COLO668 (cell line): Measurements from ENCODE around the gene SMIM14.
"Not testable (repeated sequence)": the region's sequence is repeated elsewhere in the genome, so short reads cannot be mapped to it uniquely, and the experiment has no call there.

Experiments
- DNase-seq: peaks from one replicate; lab custom pipeline; 2025; ENCODE audit not compliant: unreplicated experiment; lab: John Stamatoyannopoulos, UW

Gene SMIM14

DNA sequence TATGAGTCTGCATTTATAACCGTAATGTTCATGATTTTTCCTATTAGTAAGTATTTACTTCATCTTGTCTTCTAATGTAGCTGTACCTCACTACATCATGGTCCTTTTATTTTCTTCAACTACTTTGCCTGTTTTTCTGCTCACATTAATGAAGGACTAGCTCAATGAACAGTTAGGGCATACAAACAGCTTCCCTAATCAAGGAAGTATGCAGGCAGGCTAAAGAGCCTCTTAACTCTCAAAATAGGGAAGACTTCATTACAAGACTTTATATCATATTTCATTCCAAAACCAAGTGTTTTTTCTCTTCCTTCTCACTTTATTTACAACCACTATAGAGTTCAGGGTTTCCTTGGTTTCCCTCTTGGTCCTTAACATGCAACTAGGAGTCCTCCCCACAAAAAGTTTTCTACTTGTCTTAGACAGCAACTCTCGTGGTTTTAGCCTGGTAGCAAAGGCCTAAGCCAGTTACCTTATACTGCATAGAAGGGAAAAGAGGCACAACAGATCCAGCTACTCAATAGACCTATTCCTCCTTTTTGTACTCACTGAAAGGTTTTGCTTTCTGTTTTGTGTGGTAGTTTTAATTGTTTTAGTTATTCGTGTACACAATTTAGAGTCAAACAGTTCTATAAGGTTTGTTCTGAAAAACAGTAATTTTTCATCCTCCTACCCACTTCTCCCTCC is 40.8 kb downstream of the SMIM14 start:
- DNase-seq: no peak

GRCh38 chr4:39596971-39597370 is 41.7 kb downstream of the SMIM14 start:
- no peak for DNase-seq

DNA sequence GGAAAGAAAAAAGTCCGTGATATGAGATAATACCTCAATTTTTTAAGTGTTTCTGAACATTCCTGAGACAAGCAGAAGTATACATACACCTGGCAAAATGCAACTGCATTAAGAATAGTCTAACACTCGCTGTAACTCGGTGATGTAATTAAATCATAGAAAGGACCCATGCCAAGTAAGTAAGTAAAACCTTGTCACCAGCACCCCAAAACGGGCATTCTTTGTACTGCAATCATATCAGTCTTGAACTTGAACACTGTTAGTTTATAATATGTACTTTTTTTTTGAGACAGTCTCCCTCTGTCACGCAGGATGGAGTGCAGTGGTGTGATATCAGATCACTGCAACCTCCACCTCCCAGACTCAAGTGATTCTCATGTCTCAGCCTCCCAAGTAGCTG is 47.4 kb downstream of the SMIM14 start:
- DNase-seq: no peak

DNA sequence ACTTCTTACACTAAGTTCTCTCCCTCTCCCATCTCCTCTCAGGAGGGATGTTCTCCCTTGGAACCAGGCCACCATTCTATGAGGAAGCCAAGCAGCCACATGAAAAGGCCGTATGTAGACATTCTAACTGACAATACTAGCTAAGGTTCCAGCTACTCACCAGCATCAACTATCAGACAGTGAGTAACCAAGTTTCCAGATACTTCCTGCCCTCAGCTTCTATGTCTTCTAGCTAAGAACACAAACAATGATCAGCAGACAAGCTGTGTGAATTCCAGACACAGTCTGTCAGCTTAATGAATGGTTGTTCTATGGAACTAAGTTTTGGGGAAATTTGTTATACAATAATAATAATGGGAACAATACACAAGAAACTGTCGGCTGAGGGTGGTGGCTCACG is 50.8 kb downstream of the SMIM14 start:
- no peak for DNase-seq

- no peak for DNase-seq
Measured at GRCh38 chr4:39574946-39575345, 63.7 kb downstream of the SMIM14 start.

- no peak for DNase-seq
Measured at GRCh38 chr4:39571504-39571903, 67.2 kb downstream of the SMIM14 start.

DNA sequence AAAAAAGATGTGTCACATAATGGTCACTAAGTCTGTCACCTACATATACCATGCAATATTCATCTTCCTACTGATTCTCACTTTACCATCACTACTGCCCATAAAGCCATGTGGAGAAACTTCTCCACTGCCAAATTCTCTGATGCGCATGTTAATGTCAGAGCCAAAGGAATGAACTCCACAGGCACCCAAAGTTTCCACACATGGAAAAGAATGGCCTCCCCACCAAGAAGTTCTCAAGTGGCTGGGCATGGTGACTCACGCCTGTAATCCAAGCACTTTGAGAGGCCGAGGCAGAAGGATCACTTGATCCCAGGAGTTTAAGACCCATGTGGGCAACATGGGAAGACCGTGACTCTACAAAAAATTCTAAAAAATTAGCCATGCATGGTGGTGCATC is 67.6 kb downstream of the SMIM14 start:
- no peak for DNase-seq

- DNase-seq: no peak
Measured at GRCh38 chr4:39569209-39569608, 69.5 kb downstream of the SMIM14 start.

GRCh38 chr4:39568805-39569204 is 69.9 kb downstream of the SMIM14 start:
- no peak for DNase-seq

GRCh38 chr4:39565878-39566600 is 72.6 kb downstream of the SMIM14 start:
- no peak for DNase-seq

DNA sequence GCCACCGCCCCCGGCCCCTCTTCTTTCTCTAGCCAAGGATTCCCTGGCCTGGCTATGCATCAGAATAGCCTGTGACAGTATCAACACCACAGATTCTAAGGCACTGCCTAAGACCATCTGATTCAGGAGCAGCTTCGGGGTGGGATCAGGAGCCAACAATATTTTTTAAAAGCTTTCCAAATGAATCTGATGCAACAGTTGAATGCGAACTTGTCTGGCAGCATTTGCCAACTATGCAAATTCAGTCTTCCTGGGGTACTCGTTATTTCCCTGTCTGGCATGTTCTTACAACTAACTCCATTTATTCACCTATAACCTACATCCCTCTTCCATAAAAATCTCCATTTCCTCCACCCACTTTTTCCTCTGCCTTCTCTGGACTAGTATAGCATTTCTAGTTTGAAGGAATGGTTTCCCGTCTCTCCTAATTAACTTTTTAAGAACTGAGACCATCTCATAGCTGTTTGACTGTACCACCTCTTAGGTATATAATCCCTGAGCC is 75.3 kb downstream of the SMIM14 start:
- DNase-seq: no peak

DNA sequence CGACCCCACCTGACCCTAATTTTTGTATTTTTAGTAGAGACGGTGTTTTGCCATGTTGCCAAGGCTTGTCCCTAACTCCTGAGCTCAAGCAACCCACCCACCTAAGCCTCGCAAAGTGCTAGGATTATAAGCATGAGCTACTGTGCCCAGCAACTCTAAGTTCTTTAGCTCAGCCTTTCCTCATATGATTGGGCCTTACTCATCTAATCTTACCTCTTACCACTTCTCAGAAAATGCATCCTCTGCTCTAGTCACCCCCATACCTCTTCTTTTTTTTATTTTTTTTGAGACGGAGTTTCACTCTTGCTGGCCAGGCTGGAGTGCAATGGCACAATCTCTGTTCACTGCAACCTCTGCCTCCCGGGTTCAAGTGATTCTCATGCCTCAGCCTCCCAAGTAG is 75.9 kb downstream of the SMIM14 start:
- DNase-seq: no peak

GRCh38 chr4:39559626-39560025 is 79.0 kb downstream of the SMIM14 start:
- no peak for DNase-seq

DNA sequence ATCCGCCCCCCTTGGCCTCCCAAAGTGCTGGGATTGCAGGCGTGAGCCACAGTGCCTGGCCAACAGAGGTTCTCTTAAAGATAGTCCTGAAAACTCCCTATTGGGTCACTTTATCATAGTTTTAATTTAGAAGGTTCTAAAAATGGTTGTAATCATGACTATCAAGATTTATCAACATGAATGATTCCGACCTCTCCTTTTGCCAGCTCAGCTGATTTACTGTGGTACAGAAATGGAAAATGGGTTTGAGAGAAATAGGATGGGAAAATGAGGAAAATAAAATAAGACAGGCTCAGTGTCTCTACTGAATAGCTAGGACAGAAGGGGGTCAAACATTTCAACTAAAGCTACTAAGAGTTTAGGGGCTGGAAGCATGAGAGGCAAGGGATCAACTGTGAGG is 83.2 kb downstream of the SMIM14 start:
- no peak for DNase-seq

- DNase-seq: no peak
Measured at GRCh38 chr4:39548425-39549067, 90.1 kb downstream of the SMIM14 start.

GRCh38 chr4:39544580-39545315 is 93.9 kb downstream of the SMIM14 start:
- no peak for DNase-seq

DNA sequence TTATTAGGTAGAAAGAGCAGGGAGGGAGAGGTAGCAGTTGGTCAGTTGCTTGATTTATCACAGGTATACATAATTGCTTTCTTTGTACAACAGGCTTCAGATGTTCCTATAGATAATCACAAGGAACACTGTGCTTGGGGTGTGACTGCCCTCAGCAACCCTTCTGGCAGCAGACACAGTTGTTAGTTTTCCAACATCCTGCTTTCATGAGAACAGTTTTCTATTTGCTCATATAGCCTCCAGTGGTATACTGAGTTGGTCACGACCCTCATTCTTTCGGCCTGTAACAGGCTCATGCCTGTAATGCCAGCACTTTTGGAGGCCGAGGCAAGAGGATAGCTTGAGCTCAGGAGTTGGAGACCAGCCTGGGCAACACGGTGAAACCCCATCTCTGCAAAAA is 94.6 kb downstream of the SMIM14 start:
- not testable (repeated sequence) for DNase-seq

DNA sequence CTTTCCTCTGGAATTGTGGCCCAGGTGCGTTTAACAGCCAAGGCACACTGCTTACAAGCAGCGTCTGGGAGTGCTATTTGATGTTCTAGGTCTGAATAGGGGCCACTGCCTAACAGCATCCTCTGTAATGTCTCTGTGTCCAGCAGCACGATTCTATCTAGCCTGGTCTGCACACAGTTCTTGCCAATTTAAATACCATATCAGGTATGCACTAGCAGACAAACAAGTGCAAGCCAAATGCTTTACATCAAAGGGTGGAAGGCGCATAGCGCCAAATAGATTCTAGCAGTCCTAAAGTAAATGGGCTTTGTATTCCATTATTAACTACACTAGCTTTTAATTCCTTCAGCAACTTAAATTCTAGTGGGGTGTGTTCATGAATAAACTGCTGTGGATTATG is 95.6 kb downstream of the SMIM14 start:
- DNase-seq: no peak

DNA sequence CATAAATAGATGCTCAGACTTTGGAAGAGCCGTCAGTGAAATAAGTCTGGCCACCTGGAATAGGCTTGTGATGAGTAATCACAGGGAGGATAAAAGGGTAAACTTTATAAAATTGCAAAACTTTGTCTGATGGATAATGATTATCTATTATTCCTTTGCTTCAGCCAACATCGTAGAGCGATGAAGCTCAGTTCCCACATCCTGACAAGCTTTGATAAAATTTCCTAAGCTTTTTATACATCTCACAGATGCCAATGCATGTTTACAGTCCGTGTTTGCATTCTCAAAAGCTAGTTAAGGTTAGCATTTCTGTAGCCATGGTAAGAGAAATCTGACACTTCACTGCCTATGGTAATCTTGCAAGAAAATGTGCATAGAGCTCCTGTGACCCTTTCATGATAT is 96.1 kb downstream of the SMIM14 start:
- DNase-seq: no peak

- DNase-seq: no peak
Measured at GRCh38 chr4:39541987-39542610, 96.6 kb downstream of the SMIM14 start.

DNA sequence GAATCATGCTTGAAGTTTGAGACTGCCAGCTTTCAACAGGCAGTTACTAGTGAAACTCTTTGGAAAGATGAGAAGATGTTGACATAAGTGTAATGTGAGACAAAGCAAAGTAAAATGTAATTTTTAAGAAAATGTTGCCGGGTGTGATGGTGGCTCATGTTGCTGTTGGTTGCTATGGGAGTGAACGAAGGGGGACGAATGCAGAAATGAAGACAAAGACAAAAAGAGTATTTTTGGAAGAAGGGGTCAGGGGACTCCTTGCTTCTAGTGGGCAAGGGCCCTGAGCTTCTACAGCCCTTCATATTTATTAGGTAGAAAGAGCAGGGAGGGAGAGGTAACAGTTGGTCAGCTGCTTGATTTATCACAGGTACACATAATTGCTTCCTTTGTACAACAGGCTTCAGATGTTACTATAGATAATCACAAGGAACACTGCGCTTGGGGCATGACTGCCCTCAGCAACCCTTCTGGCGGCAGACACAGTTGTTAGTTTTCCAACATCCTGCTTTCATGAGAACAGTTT is 99.5 kb downstream of the SMIM14 start:
- DNase-seq: peak; percentile 19
